ENCODE results near the gene RNU1-4.
"Not testable (repeated sequence)": the region's sequence is repeated elsewhere in the genome, so short reads cannot be mapped to it uniquely, and the experiment has no call there.

The RNU1-4 gene

DNA sequence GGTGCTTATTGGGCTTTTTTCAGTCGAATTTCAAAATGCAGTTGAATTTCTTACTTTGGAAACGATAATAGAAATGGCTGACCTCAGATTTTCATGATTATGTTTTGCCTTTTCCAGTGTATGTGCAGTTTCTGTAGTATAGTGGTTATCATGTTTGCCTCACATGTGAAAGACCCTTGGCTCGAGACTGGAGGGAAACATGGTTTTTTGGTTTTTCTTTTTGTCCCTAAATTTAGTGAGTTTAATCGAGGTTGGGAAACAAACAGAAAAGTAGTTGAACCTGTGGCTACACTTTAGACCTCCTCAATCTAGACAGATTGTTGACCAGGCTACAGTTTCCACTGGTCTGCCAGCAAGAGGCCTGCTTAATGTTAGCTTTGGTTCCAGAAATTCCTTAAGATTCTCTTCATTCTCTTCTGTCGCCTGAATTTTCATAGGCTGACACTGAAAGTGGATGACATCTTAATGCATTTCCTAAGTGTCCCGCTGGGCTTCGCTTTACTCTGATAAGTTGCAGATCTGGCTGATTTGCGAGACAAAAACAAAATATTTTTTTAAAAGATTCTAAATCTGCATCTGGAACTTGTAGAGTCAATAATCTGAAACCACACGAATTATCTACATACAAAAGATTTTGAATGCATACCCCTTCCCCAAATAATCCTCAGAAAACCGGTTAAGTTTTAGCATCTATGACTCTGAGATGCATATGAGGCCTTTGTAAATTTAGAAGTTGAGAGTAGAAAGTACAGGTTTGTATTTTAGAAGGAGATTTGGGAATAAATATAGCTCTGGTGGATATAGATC is 14.7 kb upstream of the RNU1-4 start:
- in situ Hi-C loops (cut with MboI; ENCODE audit: low sequenced_read_pairs): not testable (repeated sequence)

DNA sequence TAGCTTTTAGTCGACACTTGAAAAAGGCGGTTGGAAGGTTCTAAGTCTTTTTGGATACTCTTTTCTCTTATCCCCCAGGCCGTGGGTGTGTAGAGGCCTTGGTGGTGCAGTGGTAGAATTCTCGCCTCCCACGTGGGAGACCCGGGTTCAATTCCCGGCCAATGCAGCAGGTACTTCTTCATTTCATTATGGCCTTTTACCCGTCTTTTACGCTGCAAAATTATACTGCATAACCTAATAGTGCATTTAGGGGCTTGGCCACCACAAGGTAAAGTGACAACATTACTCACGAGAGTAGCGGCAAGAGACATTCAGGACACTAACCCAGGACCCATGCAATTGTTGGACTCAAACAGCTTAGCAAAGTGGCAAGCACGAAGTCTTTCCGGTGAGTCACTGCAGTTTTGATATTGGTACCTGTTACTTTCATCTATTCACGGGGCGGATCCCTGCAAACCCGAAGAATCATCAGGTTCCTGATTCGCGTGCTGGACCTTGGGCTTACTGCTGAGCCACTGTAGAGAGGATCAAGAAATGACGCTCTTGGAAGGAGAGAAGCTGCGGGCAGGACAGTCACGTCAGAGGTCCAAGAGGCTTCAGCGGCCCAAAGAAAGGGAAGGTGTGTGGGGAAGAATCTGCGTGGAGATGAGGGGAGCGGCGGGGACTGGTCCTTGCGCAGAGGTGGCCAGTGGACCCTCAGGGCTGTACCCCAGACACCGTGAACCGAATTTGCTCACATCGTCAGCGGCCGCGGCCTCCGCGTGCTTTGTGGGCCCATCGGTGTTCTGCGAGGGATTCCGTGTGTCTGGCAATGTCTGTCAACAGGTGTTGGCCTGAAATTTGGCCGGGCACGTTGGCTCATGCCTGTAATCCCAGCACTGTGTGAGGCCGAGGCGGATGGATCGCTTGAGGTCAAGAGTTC is 12.9 kb upstream of the RNU1-4 start:
- in situ Hi-C loops (cut with MboI; ENCODE audit: low sequenced_read_pairs): no loop called here

DNA sequence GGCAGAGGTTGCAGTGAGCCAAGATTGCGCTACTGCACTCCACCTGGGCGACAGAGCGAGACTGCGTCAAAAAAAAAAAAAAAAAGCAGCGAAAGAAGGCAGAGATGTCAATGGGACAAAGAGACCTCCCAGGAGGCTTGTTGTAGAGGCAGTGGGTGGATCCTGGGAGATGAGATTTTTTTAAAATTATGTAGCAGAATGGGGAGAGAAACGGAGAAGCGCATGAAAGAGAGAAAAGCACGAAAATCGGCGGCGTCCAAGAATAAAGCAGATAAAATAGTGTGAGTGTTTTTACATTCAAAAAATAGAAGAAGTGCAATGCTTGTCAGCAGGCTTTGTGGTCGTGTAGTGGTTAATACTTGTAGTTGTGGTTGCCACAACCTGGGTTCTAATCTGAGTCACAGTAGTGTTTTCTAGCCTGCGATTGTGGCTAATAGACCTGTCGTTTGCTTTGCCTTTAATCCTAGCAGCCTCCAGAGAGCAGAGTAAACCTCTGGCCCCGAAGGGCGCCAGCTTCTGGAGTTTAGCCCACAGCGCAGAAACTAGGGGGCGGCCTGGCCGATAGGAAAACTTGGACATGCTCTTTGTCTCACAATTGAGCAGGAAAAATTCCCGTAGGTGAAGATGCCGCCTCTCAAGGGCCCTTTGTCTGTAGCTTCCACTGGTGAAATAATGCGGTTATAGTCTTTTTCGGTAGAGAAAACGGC is 11.9 kb upstream of the RNU1-4 start:
- in situ Hi-C loops (cut with MboI; ENCODE audit: low sequenced_read_pairs): not testable (repeated sequence)

DNA sequence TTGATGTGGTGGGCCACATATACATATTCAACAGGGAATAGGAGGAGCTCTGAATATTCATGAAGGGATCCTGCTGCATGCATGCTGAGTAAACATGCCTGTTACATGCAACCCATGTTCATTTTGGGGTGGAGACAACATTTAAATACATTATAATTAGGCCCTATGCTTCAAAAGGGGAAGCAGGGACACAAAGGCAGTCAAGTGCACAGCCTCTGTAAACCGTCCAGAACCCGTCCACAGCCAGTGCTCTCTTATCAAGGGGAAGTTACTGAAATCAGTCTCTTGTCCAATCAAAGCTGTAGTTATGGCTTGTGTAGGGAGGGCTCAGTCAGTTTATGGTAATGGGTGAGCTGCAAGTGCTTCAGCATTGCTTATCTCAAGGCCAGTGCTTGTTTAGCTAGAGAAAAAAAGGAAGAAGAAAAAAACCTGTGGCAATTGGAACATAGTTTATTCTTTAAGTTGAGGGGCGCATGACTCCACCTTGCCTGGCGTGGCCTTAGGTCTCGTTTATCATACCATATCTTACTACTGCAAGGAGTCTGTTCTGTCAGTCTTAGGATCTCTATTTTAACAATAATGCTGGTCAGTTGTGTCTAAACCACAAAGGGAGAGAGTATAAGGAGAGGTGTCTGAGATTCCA is 7.9 kb upstream of the RNU1-4 start:
- in situ Hi-C loops (cut with MboI; ENCODE audit: low sequenced_read_pairs): not testable (repeated sequence)

DNA sequence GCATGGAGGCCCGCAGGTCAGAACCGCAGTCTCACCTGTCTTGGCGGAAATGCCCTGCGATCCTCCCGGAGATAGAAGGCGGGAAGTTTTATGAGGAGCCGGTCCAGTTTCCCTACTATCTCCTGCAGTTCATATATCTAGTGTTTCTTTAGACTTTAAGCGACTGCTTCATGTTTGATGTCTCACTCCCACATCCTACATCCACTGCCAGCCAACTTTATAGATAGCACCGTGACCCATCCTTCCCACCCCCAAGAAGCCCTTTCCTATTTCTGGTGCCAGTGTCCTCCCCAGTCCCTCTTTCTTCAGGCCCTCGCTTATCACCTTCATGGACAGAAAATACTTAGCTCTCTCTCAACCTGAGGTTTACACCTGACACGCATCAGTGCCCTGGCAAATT is 914 bp downstream of the RNU1-4 start:
- in situ Hi-C loops (cut with MboI; ENCODE audit: low sequenced_read_pairs): not testable (repeated sequence)

DNA sequence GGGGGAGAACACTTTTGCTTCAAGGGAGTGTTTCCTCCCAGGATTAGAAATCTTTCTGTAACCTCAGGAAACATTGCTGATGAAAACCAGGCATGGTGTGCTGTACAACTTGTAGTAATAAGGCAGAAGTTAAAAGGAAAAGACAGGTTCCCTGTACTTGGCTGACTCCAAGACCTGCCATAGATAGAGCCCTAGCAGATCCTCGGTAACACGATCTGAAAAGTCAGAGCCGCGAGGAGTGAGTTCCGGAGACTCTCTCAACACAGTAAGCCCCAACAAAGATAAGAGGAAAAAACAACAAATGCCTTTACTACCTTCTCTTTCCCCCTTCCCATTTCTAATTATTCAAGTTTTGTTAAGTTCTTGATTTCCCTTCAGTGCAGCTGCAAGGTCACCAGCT is 7.3 kb downstream of the RNU1-4 start:
- in situ Hi-C loops (cut with MboI; ENCODE audit: low sequenced_read_pairs): not testable (repeated sequence)

DNA sequence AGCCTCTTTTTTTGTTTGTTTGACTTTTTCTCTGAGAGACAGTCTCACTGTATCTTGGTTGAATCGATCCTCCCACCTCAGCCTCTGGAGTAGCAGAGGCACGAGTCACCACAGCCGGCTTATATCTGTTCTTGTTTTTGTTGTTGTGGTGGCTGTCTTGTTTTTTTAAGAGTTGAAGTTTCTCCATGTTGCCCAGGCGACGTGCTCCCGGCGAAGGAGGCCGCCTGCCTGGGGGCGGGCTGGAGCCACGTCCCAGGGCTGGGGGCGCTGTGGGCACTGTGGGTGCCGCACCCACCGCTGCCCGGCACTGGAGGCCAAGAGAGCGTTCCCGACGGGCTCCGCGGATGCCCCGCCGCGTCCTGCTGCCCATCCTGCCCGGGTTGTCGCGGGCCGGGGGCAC is 8.4 kb downstream of the RNU1-4 start:
- in situ Hi-C loops (cut with MboI; ENCODE audit: low sequenced_read_pairs): not testable (repeated sequence)

DNA sequence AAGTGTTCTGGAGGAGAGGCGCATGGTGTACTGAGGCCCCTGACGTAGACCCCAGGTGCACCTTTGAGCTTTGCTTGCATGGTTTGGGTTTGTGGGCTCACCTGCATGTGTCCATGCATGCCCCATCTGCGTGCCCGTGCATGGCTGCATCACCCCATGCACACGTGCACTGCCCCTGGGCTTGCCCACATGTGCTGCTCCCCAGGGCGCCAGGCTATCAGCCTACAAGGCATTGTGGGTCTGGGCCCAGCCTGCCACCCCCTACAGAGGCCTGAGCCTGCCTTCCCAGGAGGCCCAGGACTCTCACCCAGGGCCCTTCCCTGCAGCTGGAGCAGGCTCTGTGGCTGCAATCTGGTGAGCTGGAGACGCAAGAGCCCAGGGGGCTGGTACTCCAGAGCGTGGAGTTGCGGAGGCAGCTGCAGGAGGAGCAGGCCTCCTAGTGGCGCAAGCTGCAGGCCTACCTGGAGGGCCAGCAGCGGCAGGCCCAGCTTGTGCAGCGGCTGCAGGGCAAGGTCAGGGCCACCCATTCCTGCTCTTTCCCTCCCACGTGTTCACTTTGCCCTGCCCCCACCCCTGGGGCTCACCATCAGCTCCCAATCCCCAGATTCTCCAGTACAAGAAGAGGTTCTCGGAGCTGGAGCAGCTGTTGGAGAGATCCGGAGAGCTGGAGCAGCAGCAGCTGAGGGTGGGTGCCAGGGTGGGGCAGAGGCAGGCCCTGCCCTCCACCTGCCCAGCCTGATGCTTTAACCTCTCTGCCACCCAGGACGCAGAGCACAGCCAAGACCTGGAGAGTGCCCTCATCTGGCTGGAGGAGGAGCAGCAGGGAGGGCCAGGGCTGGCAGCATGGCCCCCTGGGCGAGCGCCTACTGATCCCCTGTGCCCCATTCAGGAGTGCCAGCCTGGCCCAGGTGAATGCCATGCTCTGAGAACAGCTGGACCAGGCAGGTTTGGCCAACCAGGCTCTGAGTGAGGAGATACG is 9.9 kb downstream of the RNU1-4 start:
- in situ Hi-C loops (cut with MboI; ENCODE audit: low sequenced_read_pairs): not testable (repeated sequence)

DNA sequence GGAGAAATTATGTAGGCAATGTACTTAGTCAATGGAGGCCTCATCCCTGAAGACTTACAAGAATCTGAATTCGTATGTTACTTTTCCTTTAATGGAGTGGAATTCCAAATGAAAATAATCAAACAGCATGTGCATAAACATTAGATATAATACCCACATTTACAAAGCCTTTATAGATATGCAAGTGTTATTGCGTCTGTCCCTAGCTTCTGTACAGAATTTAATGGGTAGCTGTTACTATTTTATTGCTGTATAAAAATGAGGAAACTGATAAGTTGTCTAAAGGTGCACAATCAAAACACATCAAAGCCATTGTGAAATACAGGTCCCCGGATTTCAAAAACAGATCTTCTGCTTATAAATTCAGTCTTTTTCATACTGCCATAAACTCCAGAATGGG is 12.5 kb downstream of the RNU1-4 start:
- in situ Hi-C loops (cut with MboI; ENCODE audit: low sequenced_read_pairs): not testable (repeated sequence)

DNA sequence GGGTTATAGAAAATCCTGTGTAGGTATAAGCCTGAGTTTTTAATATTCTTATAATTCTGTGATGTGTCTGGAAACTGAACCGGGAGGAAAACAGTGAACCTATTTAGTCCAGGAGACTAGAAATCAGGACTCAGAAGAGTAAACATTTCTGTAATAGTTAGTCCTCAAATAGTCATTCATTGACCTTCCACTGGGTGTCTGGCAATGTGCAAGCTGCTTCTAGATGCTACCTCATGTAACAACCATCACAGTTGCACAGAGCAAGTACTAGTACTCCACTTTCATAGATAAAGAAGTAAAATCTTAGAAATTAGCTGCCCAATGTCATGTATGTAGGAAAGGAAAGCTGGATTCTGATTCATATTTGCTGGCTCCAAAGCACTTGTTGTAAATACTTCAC is 15.1 kb downstream of the RNU1-4 start:
- in situ Hi-C loops (cut with MboI; ENCODE audit: low sequenced_read_pairs): not testable (repeated sequence)

DNA sequence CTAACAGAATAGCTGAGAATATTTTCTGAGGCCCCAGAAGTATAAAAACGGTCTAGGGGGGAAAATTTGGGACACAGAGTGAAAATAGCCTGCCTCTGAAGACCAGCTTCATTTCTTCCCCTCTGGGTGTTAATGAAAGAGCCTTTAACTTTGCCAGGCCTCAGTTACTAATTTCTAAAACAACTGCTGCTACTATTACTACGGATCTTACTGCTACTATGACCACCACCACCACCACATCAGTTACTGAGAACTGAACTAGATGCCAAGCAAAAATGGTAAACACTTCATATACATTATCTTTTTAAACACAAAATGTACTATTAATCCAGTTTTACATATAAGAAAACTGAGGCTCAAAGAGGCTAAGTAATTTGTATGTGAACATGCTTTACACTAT is 15.6 kb downstream of the RNU1-4 start:
- in situ Hi-C loops (cut with MboI; ENCODE audit: low sequenced_read_pairs): not testable (repeated sequence)

DNA sequence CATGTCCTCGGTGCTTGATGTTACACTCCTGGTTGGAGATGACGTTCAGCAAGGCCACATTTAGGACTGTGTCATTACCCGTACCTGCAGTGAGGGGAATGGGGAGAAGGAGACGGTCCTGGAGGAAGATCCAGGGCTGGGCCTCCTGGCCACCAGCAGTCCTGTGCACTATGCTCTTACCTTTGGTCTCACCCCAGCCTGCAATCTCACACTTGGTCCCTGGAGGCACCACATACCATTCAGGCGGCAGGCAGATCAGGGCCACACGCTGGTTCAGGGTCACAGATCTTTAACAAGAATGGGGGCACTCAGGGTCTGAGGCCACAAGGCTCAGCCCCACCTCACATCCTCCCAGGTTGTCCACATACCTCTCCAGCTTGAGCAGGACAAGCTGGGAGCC is 17.3 kb downstream of the RNU1-4 start:
- in situ Hi-C loops (cut with MboI; ENCODE audit: low sequenced_read_pairs): not testable (repeated sequence)

DNA sequence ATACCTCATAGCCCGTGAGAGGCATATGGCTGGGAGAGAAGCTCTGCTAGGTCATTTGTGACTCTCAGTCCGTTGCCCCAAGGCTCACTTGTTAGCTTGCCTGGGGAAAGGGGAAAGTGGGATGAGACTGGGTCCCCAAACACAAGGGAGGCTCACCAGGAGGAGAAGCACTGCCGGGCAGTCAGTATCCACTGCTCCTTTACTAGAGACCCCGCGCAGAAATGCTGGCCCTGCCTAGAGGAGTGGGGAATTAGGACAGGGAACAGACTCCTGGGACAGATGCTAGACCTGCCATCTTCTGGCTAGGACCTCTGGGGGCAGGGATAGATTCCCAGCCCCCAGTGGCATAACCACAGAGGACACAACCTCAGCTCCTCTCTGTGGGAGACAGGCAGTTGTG is 17.7 kb downstream of the RNU1-4 start:
- in situ Hi-C loops (cut with MboI; ENCODE audit: low sequenced_read_pairs): not testable (repeated sequence)

DNA sequence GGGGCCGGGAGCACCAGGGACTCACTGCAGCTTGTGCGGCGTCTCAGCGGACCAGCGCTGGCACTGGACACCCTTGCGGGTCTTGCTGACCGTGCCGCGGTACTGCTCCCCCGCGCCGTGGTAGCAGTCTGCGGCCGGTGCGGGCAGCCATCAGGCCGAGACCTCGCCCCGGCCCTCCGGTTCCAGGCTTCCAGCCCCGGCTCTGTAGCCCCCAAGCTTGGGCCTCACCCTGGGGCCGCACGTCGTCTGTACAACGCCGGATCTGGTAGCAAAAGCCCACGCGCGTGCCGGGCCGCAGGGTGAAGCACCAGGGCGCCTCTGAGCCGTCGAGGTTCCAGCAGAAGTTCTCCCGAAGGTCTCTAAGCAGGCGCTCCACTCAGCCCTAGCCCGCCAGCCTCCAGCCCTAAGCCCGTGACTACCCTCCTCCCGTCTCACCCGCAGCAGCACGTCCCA is 18.8 kb downstream of the RNU1-4 start:
- in situ Hi-C loops (cut with MboI; ENCODE audit: low sequenced_read_pairs): not testable (repeated sequence)

DNA sequence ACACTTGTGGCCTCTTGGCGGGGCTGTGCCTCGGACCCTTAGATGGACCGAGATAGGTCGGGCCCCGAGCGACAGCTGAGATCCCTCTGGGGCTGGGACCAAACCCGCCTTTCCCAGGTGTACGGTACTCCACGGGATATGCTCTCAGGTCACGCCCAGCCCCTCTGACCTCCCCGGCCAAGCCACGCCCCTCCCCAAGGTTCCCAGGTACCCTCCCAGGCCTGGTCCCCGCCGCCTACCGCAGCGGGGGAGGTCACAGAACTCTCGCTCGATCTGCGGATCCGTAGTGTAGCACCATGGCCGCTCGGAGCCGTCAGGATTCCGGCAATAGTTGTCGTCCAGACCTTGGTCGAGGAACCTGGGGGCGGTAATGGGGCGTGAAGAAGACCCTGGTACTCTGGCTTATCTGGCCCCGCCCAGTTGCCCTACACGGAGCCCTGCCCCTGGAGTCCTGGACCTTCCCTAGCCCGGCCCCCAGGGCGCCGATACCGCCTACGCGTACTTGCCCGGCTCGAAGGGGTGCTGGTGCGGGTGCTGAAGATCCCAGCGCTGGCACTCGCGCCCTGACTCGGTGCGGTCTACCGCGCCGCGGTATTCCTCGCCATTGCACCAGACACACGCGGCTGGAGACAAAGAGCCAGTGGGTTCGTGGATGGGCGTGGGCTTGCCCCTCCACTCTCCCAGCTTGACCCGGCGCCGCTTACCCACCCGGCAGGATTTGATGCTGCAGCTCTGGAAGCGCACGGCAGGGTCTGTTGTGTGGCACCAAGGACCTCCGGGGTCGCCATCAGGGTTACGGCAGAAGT is 19.5 kb downstream of the RNU1-4 start:
- in situ Hi-C loops (cut with MboI; ENCODE audit: low sequenced_read_pairs): not testable (repeated sequence)

DNA sequence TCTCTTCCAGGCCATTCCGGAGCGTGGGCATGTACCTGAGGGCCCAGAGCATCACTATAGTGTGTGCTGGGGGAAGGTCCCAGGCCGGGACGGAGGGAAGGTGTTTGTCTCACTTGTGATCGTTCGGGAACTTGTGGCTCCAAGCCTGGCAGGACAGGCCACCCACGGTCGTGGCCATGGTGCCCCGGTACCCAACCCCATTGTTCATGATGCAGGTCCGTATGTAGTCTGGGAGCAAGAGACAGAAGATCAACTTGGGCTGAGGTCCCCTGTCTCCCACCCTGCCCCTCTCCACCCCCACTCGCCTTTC is 20.1 kb downstream of the RNU1-4 start:
- in situ Hi-C loops (cut with MboI; ENCODE audit: low sequenced_read_pairs): not testable (repeated sequence)

DNA sequence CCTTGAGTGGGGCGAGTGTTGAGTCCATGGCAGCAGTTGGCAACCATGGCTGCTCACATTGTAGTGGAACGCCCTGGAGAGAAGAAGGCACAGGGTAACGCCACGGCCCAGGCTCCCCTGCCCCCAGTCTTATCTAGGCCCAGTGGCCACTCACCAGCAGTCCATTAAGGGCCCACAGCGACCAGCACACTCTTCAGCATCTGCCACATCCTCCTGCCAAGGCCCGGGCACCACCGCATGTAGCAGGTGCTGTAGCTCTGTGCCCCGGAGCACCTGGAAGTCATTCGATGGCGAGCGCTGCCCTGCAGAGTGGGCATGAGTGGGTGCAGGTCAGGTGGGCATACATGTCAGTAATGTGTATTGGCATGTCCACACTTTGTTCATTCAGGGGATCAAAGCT is 20.5 kb downstream of the RNU1-4 start:
- in situ Hi-C loops (cut with MboI; ENCODE audit: low sequenced_read_pairs): not testable (repeated sequence)

DNA sequence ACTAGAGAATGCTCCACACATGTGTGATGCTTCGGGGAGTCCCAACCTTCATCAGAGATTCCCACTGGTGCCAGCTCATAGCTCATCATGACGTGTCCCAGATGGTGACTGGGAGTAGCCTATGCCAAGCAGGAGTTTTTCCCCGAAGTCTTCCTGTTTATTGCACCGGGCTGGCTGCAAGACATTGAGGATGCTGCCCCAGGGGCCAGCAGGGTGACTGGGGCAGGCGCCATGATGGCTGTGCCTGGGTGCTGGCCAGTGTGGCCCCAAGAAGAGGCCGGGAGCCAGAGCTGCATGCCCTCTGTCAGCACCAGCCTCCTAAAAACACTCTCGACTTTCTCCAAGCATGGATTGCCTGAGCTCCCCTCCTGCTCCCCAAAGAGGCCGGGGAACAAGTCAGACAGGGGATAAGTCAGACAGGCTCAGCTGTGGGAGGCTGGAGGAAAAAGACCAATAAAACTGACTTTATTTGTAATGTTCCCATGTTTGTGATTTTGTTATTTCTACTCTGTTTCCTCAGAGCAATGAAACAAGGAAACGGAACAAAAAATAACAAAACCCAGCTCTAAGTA is 24.0 kb downstream of the RNU1-4 start:
- in situ Hi-C loops (cut with MboI; ENCODE audit: low sequenced_read_pairs): not testable (repeated sequence)

Data from HL-60/S4 treated with phorbol 12-myristate 13-acetate at 8.2 ng/mL for 4 days and 3 days (cell line).